ENCODE data around the gene FOXP3. TPM values are rescaled to one million over a fixed set of nuclear protein-coding genes. Genes with fewer than 3 reads are reported as not detected.

FOXP3 gene
- total and polyA plus RNA-seq, 2 of the 8 experiments (the other 6 are each of a cell fraction or from before 2014, with no cell fraction given): 0.37 to 0.54 TPM

- Histone ChIP-seq H3K27me3 (replicated peaks in 1 of 4; ENCODE audit: control insufficient read depth in 3 of 4, extremely low read depth in 1 of 4, insufficient read depth in 3 of 4, low read length in 3 of 4) (no peaks in the 10 kb centered on the region), H3K36me3 (ENCODE audit: control insufficient read depth in 2 of 4, insufficient read depth in 4 of 4, low read length in 3 of 4) (no peaks in the 10 kb centered on the region; a peak in 1 of 8 replicates), H2BK20ac (ENCODE audit: low read length) (no peak overlapping the region), H4K5ac (ENCODE audit: insufficient read length, low read depth, low read length) (no peak overlapping the region), H3K4me2 (ENCODE audit: insufficient read depth in 1 of 2, low read depth in 2 of 2, low read length in 2 of 2) (no peak overlapping the region), H3K14ac (ENCODE audit: insufficient read length) (no peak overlapping the region), H3K56ac (replicated peaks; ENCODE audit: insufficient read length, low read depth, low read length) (no peak overlapping the region), H2BK15ac (ENCODE audit: low read length) (no peak overlapping the region), H2AK5ac (ENCODE audit: low read depth, low read length) (no peak overlapping the region), H4K91ac (replicated peaks; ENCODE audit: insufficient read length, low read length) (no peak overlapping the region), H4K8ac (ENCODE audit: extremely low read depth, insufficient read depth, low read length) (no peak overlapping the region), H3K79me1 (ENCODE audit: low read depth, low read length) (no peaks in the 10 kb centered on the region), H2BK12ac (ENCODE audit: low read depth, low read length) (no peak overlapping the region), H3K4me3 (ENCODE audit: extremely low read depth in 1 of 4, insufficient read depth in 2 of 4, low read depth in 3 of 4, low read length in 4 of 4) (no peak overlapping the region), H2BK5ac (ENCODE audit: low read depth, low read length) (no peak overlapping the region), H3K23me2 (ENCODE audit: low read depth, low read length) (no peaks in the 10 kb centered on the region), H3K4ac (replicated peaks; ENCODE audit: insufficient read length, low read depth, low read length) (no peak overlapping the region), H4K20me1 (replicated peaks in 1 of 2; ENCODE audit: control insufficient read depth in 1 of 2, insufficient read depth in 2 of 2, low read length in 2 of 2) (no peaks in the 10 kb centered on the region), H3K18ac (ENCODE audit: extremely low read depth, low read length) (no peak overlapping the region), H2AFZ (ENCODE audit: low read length) (no peak overlapping the region), H3K23ac (ENCODE audit: insufficient read length) (no peak overlapping the region), H3K9ac (replicated peaks in 1 of 4; ENCODE audit: extremely low read depth in 1 of 4, low read depth in 3 of 4, low read length in 3 of 4) (no peak overlapping the region), H3K79me2 (ENCODE audit: control insufficient read depth in 1 of 2, insufficient read depth in 2 of 2, low read length in 2 of 2) (no peaks in the 10 kb centered on the region), H3K4me1 (replicated peaks in 1 of 4; ENCODE audit: control insufficient read depth in 3 of 4, insufficient read depth in 4 of 4, low read length in 3 of 4) (no peaks in the 10 kb centered on the region), H3K9me3 (ENCODE audit: insufficient read depth in 2 of 2, low read depth in 1 of 2, low read length in 1 of 2) (no peaks in the 10 kb centered on the region), H2BK120ac (replicated peaks; ENCODE audit: low read depth, low read length) (no peak overlapping the region), H3K27ac (ENCODE audit: low read depth, low read length) (no peak overlapping the region)
- no peak for FAIRE-seq
- CTCF ChIA-PET (ENCODE audit: partially characterized antibody): no interaction called here
- WGBS, 2 experiments (ENCODE audit: extremely low coverage in 1 of 2, insufficient coverage in 1 of 2, insufficient read length in 1 of 2, insufficient replicate concordance in 2 of 2, low coverage in 1 of 2, low lambda C conversion rate in 2 of 2, missing lambda C conversion rate in 1 of 2): 97% methylated on average over 5 of the region's 10 CpGs; no CpG with 5 or more reads in 1 of the 2 experiments
- POLR2A ChIA-PET (ENCODE audit: partially characterized antibody): no interaction called here
- no peak for DNase-seq (ENCODE audit: low read depth in 1 of 2, low spot score in 2 of 2)
- no peak for TF ChIP-seq TAF1 (IDR thresholded peaks at IDR 0.05; ENCODE audit: low read depth, low read length)
Observed at GRCh38 chrX:49246541-49246940, 18.0 kb downstream of the FOXP3 start.

Data from H1 (cell line).